HepG2 (cell line): ENCODE data around the gene RNU4-1. TPM values are rescaled to one million over a fixed set of nuclear protein-coding genes. Genes with fewer than 3 reads are reported as not detected.

Experiments
- AFF4 ChIP-seq: sonication (generic); formaldehyde crosslinking; IDR thresholded peaks from 2 replicates; pipeline ENCODE4 v1.4.0; 2020; ENCODE audit warnings: missing genetic modification reagents
- BHLHE40 ChIP-seq: IDR thresholded peaks from 2 replicates; pipeline ENCODE4 v1.6.1; 2011; ENCODE audit warnings: low read length, improper control_type of control experiment
- CENPX ChIP-seq: sonication (generic); formaldehyde crosslinking; IDR thresholded peaks from 2 replicates; pipeline ENCODE4 v1.9.0; 2021; ENCODE audit warnings: mild to moderate bottlenecking, missing genetic modification reagents, moderate library complexity
- E2F1 ChIP-seq: sonication (generic); formaldehyde crosslinking; IDR thresholded peaks from 2 replicates; pipeline ENCODE4 v1.5.0; 2020; ENCODE audit warnings: missing genetic modification reagents
- HMG20A ChIP-seq: IDR thresholded peaks from 2 replicates; pipeline ENCODE4 v1.6.1; 2016; ENCODE audit warnings: borderline replicate concordance
- RFX1 ChIP-seq: fragments of 450-650 bp; IDR thresholded peaks from 2 replicates; pipeline ENCODE4 v1.6.1; 2017
- SIX1 ChIP-seq: sonication (generic); formaldehyde crosslinking; IDR thresholded peaks from 2 replicates; pipeline ENCODE4 v1.4.0; 2020; ENCODE audit warnings: missing genetic modification reagents, borderline replicate concordance
- SNAPC5 ChIP-seq: sonication (generic); formaldehyde crosslinking; IDR thresholded peaks from 2 replicates; pipeline ENCODE4 v1.8.1; 2023; ENCODE audit warnings: mild to moderate bottlenecking, missing genetic modification reagents, borderline replicate concordance
- YEATS2 ChIP-seq: sonication (generic); formaldehyde crosslinking; IDR thresholded peaks from 2 replicates; pipeline ENCODE4 v1.4.0; 2020; ENCODE audit warnings: missing genetic modification reagents, borderline replicate concordance
- ZFP90 ChIP-seq: sonication (generic); formaldehyde crosslinking; IDR thresholded peaks from 2 replicates; pipeline ENCODE4 v1.8.0; 2022; ENCODE audit warnings: missing genetic modification reagents, mild to moderate bottlenecking, inconsistent platforms, borderline replicate concordance
- ZNF580 ChIP-seq: IDR thresholded peaks from 2 replicates; pipeline ENCODE4 v1.6.1; 2016; ENCODE audit warnings: low read depth, borderline replicate concordance
- ZNF710 ChIP-seq: sonication (generic); formaldehyde crosslinking; IDR thresholded peaks from 2 replicates; pipeline ENCODE4 v1.5.0; 2020; ENCODE audit warnings: mild to moderate bottlenecking, missing genetic modification reagents, borderline replicate concordance
- ZNF839 ChIP-seq: sonication (generic); formaldehyde crosslinking; IDR thresholded peaks from 2 replicates; pipeline ENCODE4 v1.4.0; 2020; ENCODE audit warnings: missing genetic modification reagents, mild to moderate bottlenecking, borderline replicate concordance
- ZSCAN30 ChIP-seq: sonication (generic); formaldehyde crosslinking; IDR thresholded peaks from 2 replicates; pipeline ENCODE4 v1.5.0; 2020; ENCODE audit warnings: mild to moderate bottlenecking, missing genetic modification reagents
- polyA plus RNA-seq, 8 experiments: library from polyadenylated mRNA; depleted of rRNA in 3 of 8; stranded (reverse) in 7 of 8; unstranded in 1 of 8; fragments of >200 nt; fragmentation: Illumina TruSeq in 4 of 8; extraction: Trizol in 4 of 8; gene quantifications; 2 replicates each; pipeline versions ENCODE4 v1.2.1 to v1.2.3, GENCODE V29; 2011 to 2016; ENCODE audit warnings: low read depth in 4 of 8, missing spikeins in 1 of 8, mixed read lengths in 1 of 8; ENCODE audit not compliant: insufficient read depth in 1 of 8
- total RNA-seq, 5 experiments: library from RNA; depleted of rRNA; stranded (reverse); fragments of >200 nt; fragmentation: Illumina TruSeq; extraction: Trizol; gene quantifications; 2 replicates each; pipeline ENCODE4 v1.2.3, GENCODE V29; 2016; ENCODE audit warnings: low read depth in 1 of 5

RNU4-1 gene
- total and polyA plus RNA-seq, 2 of the 13 experiments (the other 11 are each of a cell fraction or from before 2014, with no cell fraction given), result 7,407 TPM; not detected in 1

- TF ChIP-seq E2F1 (CRISPR knock-in tag) (peak; percentile 74; the same call in 1 of the 2 replicates), SIX1 (CRISPR knock-in tag) (peak; percentile 84), BHLHE40 (no peak), ZNF580 (CRISPR knock-in tag) (peak; percentile 67; the same call in 1 of the 2 replicates), CENPX (CRISPR knock-in tag) (no peak), HMG20A (CRISPR knock-in tag) (no peak), ZFP90 (CRISPR knock-in tag) (peak; percentile 51; the same call in 1 of the 2 replicates), YEATS2 (CRISPR knock-in tag) (peak; percentile 28; the same call in 1 of the 2 replicates), ZNF710 (CRISPR knock-in tag) (0 out of 2 replicates have a peak, but pooled peaks have one; percentile 20), AFF4 (CRISPR knock-in tag) (peak; percentile 88; the same call in 1 of the 2 replicates), RFX1 (no peak), ZSCAN30 (CRISPR knock-in tag) (0 out of 2 replicates have a peak, but pooled peaks have one; percentile 53), SNAPC5 (CRISPR knock-in tag) (peak; percentile 100), ZNF839 (CRISPR knock-in tag) (no peak)
- TF ChIP-seq, all 625 proteins: peak for 254
Observed at GRCh38 chr12:120292661-120293531, at the start of gene RNU4-1 (continued).
